CD4-positive, alpha-beta memory T cell (primary cell): ENCODE measurements around the gene KAT7. TPM values are rescaled to one million over a fixed set of nuclear protein-coding genes. Genes with fewer than 3 reads are reported as not detected.

ENCODE experiments used
- CTCF ChIA-PET: fragments of 350-600 bp; sonication (Branson Sonifier 250); formaldehyde crosslinking; loops from one replicate; lab custom pipeline; 2021; ENCODE audit warnings: inconsistent platforms; ENCODE audit not compliant: partially characterized antibody; lab: Charles Lee
- POLR2A ChIA-PET: fragments of 350-600 bp; sonication (Branson Sonifier 250); formaldehyde crosslinking; loops from one replicate; lab custom pipeline; 2021; ENCODE audit not compliant: partially characterized antibody; lab: Charles Lee
- DNase-seq, 5 donors: peaks; one replicate each; pipeline versions ENCODE4 v3.0.0 to v3.0.0-alpha.2; 2020 to 2022; ENCODE audit warnings: mixed read lengths in 1 of 5
- H3K27ac ChIP-seq: one replicate; pipeline ENCODE4 v1.7.0; 2013; ENCODE audit warnings: low read depth, low read length
- H3K27me3 ChIP-seq: 2 replicates; pipeline ENCODE4 v1.7.0; 2013; ENCODE audit warnings: mild to moderate bottlenecking, low read length, moderate library complexity; ENCODE audit not compliant: insufficient read depth
- H3K36me3 ChIP-seq: 2 replicates; pipeline ENCODE4 v1.7.0; 2013; ENCODE audit warnings: mild to moderate bottlenecking, low read length, moderate library complexity; ENCODE audit not compliant: insufficient read depth
- H3K4me1 ChIP-seq: 2 replicates; pipeline ENCODE4 v1.7.0; 2013; ENCODE audit warnings: mild to moderate bottlenecking, low read length, moderate library complexity; ENCODE audit not compliant: insufficient read depth
- H3K4me3 ChIP-seq, 2 donors: one replicate each; pipeline ENCODE4 v1.7.0; 2013; ENCODE audit warnings: low read length in 2 of 2, mild to moderate bottlenecking in 1 of 2
- H3K9me3 ChIP-seq, 2 donors: one replicate each; pipeline ENCODE4 v1.7.0; 2013; ENCODE audit warnings: low read length in 2 of 2, control low read depth in 1 of 2; ENCODE audit not compliant: control insufficient read depth in 1 of 2
- H3K27ac Mint-ChIP-seq, 7 donors: one replicate each; pipeline ENCODE4 v1.8.0; 2020 to 2021; ENCODE audit warnings: mixed read lengths in 7 of 7, mild to moderate bottlenecking in 6 of 7, inconsistent platforms in 3 of 7, moderate library complexity in 3 of 7
- H3K27me3 Mint-ChIP-seq, 2 donors: one replicate each; pipeline ENCODE4 v1.8.0; 2020 to 2021; ENCODE audit warnings: mixed read lengths in 2 of 2
- H3K36me3 Mint-ChIP-seq, 2 donors: one replicate each; pipeline ENCODE4 v1.8.0; 2020 to 2021; ENCODE audit warnings: mixed read lengths in 2 of 2, inconsistent platforms in 1 of 2, mild to moderate bottlenecking in 1 of 2
- H3K4me1 Mint-ChIP-seq, 4 donors: one replicate each; pipeline ENCODE4 v1.8.0; 2020 to 2021; ENCODE audit warnings: mixed read lengths in 4 of 4, mild to moderate bottlenecking in 1 of 4
- H3K4me3 Mint-ChIP-seq, 8 donors: one replicate each; pipeline ENCODE4 v1.8.0; 2020 to 2021; ENCODE audit warnings: mixed read lengths in 8 of 8, mild to moderate bottlenecking in 7 of 8, moderate library complexity in 6 of 8, inconsistent platforms in 3 of 8
- H3K9me3 Mint-ChIP-seq, 8 donors: one replicate each; pipeline ENCODE4 v1.8.0; 2020 to 2021; ENCODE audit warnings: mixed read lengths in 8 of 8, mild to moderate bottlenecking in 5 of 8, inconsistent platforms in 3 of 8, moderate library complexity in 1 of 8
- intact Hi-C: fragments of 100-400 bp; cut with micrococcal nuclease; formaldehyde crosslinking; loops from one replicate; pipeline ENCODE4 v1.15.1; 2023
- polyA plus RNA-seq, 2 donors: library from polyadenylated mRNA; unstranded; fragments of 300-500 nt; fragmentation: Illumina TruSeq; gene quantifications; one replicate each; pipeline ENCODE4 v1.2.3, GENCODE V29; 2021
- total RNA-seq, 2 experiments: library from RNA; stranded (reverse); gene quantifications; one replicate each; pipeline ENCODE4 v1.2.3, GENCODE V29; 2021

The KAT7 gene
- total and polyA plus RNA-seq, 4 experiments from 2014 or later = 37.6 to 120 (median 85.1) TPM

DNA sequence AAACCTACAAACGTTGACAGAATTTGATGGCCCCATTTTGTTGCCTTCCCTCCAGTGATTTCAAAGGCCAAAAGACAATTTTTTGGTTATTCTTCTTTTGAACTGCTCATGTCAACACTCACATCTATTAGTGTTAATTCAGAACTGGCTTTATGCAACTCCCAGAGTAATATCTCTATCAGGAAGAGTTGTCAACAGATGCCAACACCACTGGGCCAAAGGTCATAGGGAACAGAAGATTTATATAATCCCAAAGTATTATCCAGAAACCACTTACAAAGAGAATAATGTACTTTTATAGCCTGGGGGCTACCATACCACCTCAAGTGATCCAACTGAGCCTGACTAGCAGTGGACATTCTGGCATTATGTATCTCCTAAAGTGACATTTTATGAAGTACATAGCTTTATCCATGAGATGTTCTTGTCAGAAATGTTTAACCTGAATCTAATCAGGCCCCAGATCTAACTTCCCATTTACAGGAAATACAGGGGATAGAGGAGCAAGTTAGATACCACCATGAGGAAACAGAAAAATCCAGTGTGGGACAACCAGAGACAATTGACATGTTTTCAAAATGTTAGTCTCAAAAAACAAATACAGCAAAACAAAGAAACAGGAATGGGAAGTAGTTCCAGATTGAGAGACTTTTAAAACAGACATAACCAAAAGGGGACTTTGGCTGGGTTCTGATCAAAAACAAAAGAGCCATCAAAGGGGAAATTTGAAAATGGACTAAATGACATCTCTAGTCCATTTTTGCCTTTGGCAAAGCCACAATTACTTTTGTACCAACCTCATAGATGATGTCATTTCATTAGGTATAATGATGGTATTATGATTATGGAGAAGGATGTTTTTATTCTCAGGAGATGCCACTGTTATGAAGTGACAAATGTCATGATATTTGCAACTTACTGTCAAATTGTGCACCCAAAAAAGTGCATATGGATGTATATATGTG is 43.0 kb upstream of the KAT7 start:
- Mint-ChIP-seq H3K36me3 (peaks cover 24 to 46% of the 10 kb centered on the region in 2 donors), H3K4me1 (peaks cover 71 to 98% (median 82%) of the 10 kb centered on the region in 4 donors), H3K4me3 (peak overlapping the region; percentile 10 to 90 (median 80)), H3K9me3 (no peaks in the 10 kb centered on the region), H3K27ac (peak overlapping the region; percentile 94 to 99 (median 97)), H3K27me3 (no peaks in the 10 kb centered on the region)
- Histone ChIP-seq H3K27me3 (no peaks in the 10 kb centered on the region), H3K27ac (peak overlapping the region; percentile 89), H3K36me3 (peaks cover 4% of the 10 kb centered on the region), H3K4me3 (no peak overlapping the region), H3K9me3 (no peaks in the 10 kb centered on the region), H3K4me1 (peaks cover 99% of the 10 kb centered on the region)
- ChIA-PET POLR2A (interaction anchor here (1.0 to 10.0 kb wide), 7 partner anchors 13 to 43 kb away, joined by 3 to 427 read pairs (median 51); partner anchors contain the start of genes FAM117A, KAT7 and SLC35B1), CTCF (interaction anchor here (1.1 to 3.5 kb wide), 4 partner anchors 13 to 75 kb away, joined by 5 to 23 read pairs (median 20); no protein-coding TSS in a partner anchor)
- no peak for DNase-seq
- intact Hi-C loops = no loop called here

- Mint-ChIP-seq H3K9me3 (no peaks in the 10 kb centered on the region), H3K36me3 (peaks cover 24 to 41% of the 10 kb centered on the region in 2 donors), H3K4me1 (peaks cover 58 to 89% (median 72%) of the 10 kb centered on the region in 4 donors), H3K27ac (peak overlapping the region; percentile 94 to 99 (median 97)), H3K4me3 (peak overlapping the region; percentile 60 to 90 (median 80)), H3K27me3 (no peaks in the 10 kb centered on the region)
- Histone ChIP-seq H3K27me3 (no peaks in the 10 kb centered on the region), H3K9me3 (no peaks in the 10 kb centered on the region), H3K4me3 (peak overlapping the region; percentile 12 to 33), H3K4me1 (peaks cover 96% of the 10 kb centered on the region), H3K36me3 (peaks cover 4% of the 10 kb centered on the region), H3K27ac (peak overlapping the region; percentile 89)
- intact Hi-C loops = no loop called here
- DNase-seq = peak; percentile 59 to 71 (median 63)
- ChIA-PET POLR2A (interaction anchor here (1.1 to 8.2 kb wide), 13 partner anchors 8 to 333 kb away, joined by 3 to 314 read pairs (median 7); partner anchors contain the start of genes FAM117A, KAT7, PHB1 and SLC35B1), CTCF (interaction anchor here (0.7 to 4.4 kb wide), 10 partner anchors 9 to 250 kb away, joined by 3 to 29 read pairs (median 16); partner anchors contain the start of genes FAM117A and KAT7)
Observed at GRCh38 chr17:49746791-49747490, 41.5 kb upstream of the KAT7 start.

- H3K4me1 ChIP-seq = peaks cover 96% of the 10 kb centered on the region
- H3K27me3 ChIP-seq = no peaks in the 10 kb centered on the region
- Mint-ChIP-seq H3K27ac (peak overlapping the region; percentile 94 to 99 (median 97)), H3K9me3 (no peaks in the 10 kb centered on the region), H3K36me3 (peaks cover 27 to 43% of the 10 kb centered on the region in 2 donors), H3K4me3 (peak overlapping the region in 7 of 8 donors; percentile 71 to 90 (median 80)), H3K27me3 (no peaks in the 10 kb centered on the region), H3K4me1 (peaks cover 57 to 89% (median 72%) of the 10 kb centered on the region in 4 donors)
- intact Hi-C loops = loop anchor here (1.0 kb wide), 2 partner anchors 8 to 14 kb away; no protein-coding TSS in a partner anchor
- CTCF ChIA-PET = interaction anchor here (0.7 to 4.4 kb wide), 8 partner anchors 10 to 249 kb away, joined by 3 to 29 read pairs (median 20); partner anchors contain the start of gene FAM117A
- H3K9me3 ChIP-seq = no peaks in the 10 kb centered on the region
- peak overlapping the region; percentile 89 for H3K27ac ChIP-seq
- peak in 1 of 5 donors; percentile 37 for DNase-seq
- POLR2A ChIA-PET = interaction anchor here (0.7 to 8.2 kb wide), 15 partner anchors 9 to 333 kb away, joined by 3 to 314 read pairs (median 6); partner anchors contain the start of genes FAM117A, KAT7, PHB1 and SLC35B1
- peaks cover 4% of the 10 kb centered on the region for H3K36me3 ChIP-seq
- H3K4me3 ChIP-seq = peak overlapping the region; percentile 9 to 27
Observed at GRCh38 chr17:49747632-49748031, 40.8 kb upstream of the KAT7 start.

DNA sequence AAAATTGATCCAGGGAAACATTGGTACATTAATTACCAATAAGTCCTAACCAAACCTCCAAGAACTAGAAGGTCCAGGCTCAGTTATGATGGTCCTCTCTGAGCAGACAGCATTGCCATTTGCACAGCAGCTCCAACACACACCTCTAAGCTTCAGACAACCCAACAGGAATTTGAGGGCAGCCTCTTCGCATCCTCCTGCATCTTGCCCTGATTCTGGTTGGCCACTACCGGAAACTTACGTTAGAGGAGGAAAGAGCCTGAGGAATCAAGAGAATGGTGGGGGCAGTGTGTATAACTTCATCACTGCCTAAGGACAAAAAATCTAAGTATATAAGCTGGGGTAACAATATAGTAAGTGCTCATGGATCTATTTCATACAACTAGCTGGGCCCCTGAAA is 40.3 kb upstream of the KAT7 start:
- Histone ChIP-seq H3K9me3 (no peaks in the 10 kb centered on the region), H3K4me1 (peaks cover 96% of the 10 kb centered on the region), H3K27me3 (no peaks in the 10 kb centered on the region), H3K27ac (peak overlapping the region; percentile 89), H3K36me3 (peaks cover 4% of the 10 kb centered on the region), H3K4me3 (peak overlapping the region; percentile 9 to 27)
- peaks cover 54 to 89% (median 71%) of the 10 kb centered on the region in 4 donors for H3K4me1 Mint-ChIP-seq
- no peaks in the 10 kb centered on the region for H3K9me3 Mint-ChIP-seq
- H3K36me3 Mint-ChIP-seq = peaks cover 27 to 47% of the 10 kb centered on the region in 2 donors
- ChIA-PET CTCF (interaction anchor here (1.3 to 4.4 kb wide), 8 partner anchors 10 to 248 kb away, joined by 3 to 29 read pairs (median 20); partner anchors contain the start of gene FAM117A), POLR2A (interaction anchor here (0.7 to 8.2 kb wide), 14 partner anchors 9 to 334 kb away, joined by 3 to 314 read pairs (median 6); partner anchors contain the start of genes FAM117A, KAT7, PHB1 and SLC35B1)
- DNase-seq = peak; percentile 50 to 68 (median 53)
- peak overlapping the region; percentile 94 to 99 (median 97) for H3K27ac Mint-ChIP-seq
- H3K27me3 Mint-ChIP-seq = no peaks in the 10 kb centered on the region
- H3K4me3 Mint-ChIP-seq = peak overlapping the region; percentile 38 to 90 (median 80)
- intact Hi-C loops = loop anchor here (1.0 kb wide), 2 partner anchors 9 to 13 kb away; no protein-coding TSS in a partner anchor

GRCh38 chr17:49748791-49749190 is 39.7 kb upstream of the KAT7 start:
- peaks cover 4% of the 10 kb centered on the region for H3K36me3 ChIP-seq
- H3K27ac ChIP-seq = peak overlapping the region; percentile 89
- H3K4me3 Mint-ChIP-seq = peak overlapping the region; percentile 38 to 90 (median 80)

GRCh38 chr17:49749730-49750129 is 38.8 kb upstream of the KAT7 start:
- H3K4me1 Mint-ChIP-seq = peaks cover 57 to 91% (median 80%) of the 10 kb centered on the region in 4 donors
- DNase-seq = no peak
- Histone ChIP-seq H3K9me3 (no peaks in the 10 kb centered on the region), H3K27me3 (no peaks in the 10 kb centered on the region), H3K4me3 (peak overlapping the region in 1 of 2 donors; percentile 4), H3K27ac (peak overlapping the region; percentile 89), H3K36me3 (peaks cover 4% of the 10 kb centered on the region), H3K4me1 (peaks cover 97% of the 10 kb centered on the region)
- ChIA-PET POLR2A (interaction anchor here (0.9 to 8.2 kb wide), 6 partner anchors 10 to 41 kb away, joined by 3 to 314 read pairs (median 59); partner anchors contain the start of genes FAM117A, KAT7 and SLC35B1), CTCF (interaction anchor here (1.3 to 4.4 kb wide), 2 partner anchors 10 to 41 kb away, joined by 3 to 22 read pairs; no protein-coding TSS in a partner anchor)
- H3K27me3 Mint-ChIP-seq = no peaks in the 10 kb centered on the region
- H3K27ac Mint-ChIP-seq = peak overlapping the region; percentile 94 to 99 (median 97)
- peaks cover 27 to 51% of the 10 kb centered on the region in 2 donors for H3K36me3 Mint-ChIP-seq
- H3K4me3 Mint-ChIP-seq = peak overlapping the region in 5 of 8 donors; percentile 26 to 79 (median 43)
- intact Hi-C loops = no loop called here
- H3K9me3 Mint-ChIP-seq = no peaks in the 10 kb centered on the region

More at GRCh38 chr17:49748791-49749190, 39.7 kb upstream of the KAT7 start:
- intact Hi-C loops = loop anchor here (1.0 kb wide), 2 partner anchors 9 to 13 kb away; no protein-coding TSS in a partner anchor
- H3K36me3 Mint-ChIP-seq = peaks cover 27 to 49% of the 10 kb centered on the region in 2 donors
- ChIA-PET POLR2A (interaction anchor here (0.9 to 8.2 kb wide), 14 partner anchors 10 to 334 kb away, joined by 3 to 314 read pairs (median 6); partner anchors contain the start of genes FAM117A, KAT7, PHB1 and SLC35B1), CTCF (interaction anchor here (1.3 to 4.4 kb wide), 9 partner anchors 9 to 248 kb away, joined by 3 to 29 read pairs (median 17); partner anchors contain the start of gene FAM117A)
- peak overlapping the region; percentile 94 to 99 (median 97) for H3K27ac Mint-ChIP-seq
- DNase-seq = peak; percentile 74 to 91 (median 80)
- Histone ChIP-seq H3K9me3 (no peaks in the 10 kb centered on the region), H3K4me3 (peak overlapping the region in 1 of 2 donors; percentile 27), H3K4me1 (peaks cover 97% of the 10 kb centered on the region), H3K27me3 (no peaks in the 10 kb centered on the region)
- peaks cover 56 to 91% (median 76%) of the 10 kb centered on the region in 4 donors for H3K4me1 Mint-ChIP-seq
- H3K9me3 Mint-ChIP-seq = no peaks in the 10 kb centered on the region
- H3K27me3 Mint-ChIP-seq = no peaks in the 10 kb centered on the region
